Parathyroid adenoma (tissue), 2 donors: ENCODE results near the gene OR2M3.

Experiments
- H2AFZ ChIP-seq: fragments of 300-600 bp; sonication (generic); one replicate; pipeline ENCODE4 v1.7.0; 2017; ENCODE audit warnings: antibody characterized with exemption, mild to moderate bottlenecking
- H3K27ac ChIP-seq: fragments of 300-600 bp; sonication (generic); one replicate; pipeline ENCODE4 v1.7.0; 2017
- H3K27me3 ChIP-seq: fragments of 300-600 bp; sonication (generic); one replicate; pipeline ENCODE4 v1.7.0; 2017; ENCODE audit warnings: low read length; ENCODE audit not compliant: control insufficient read depth, insufficient read depth
- H3K36me3 ChIP-seq: fragments of 300-600 bp; sonication (generic); one replicate; pipeline ENCODE4 v1.7.0; 2017; ENCODE audit warnings: low read length; ENCODE audit not compliant: control insufficient read depth, insufficient read depth
- H3K4me1 ChIP-seq: fragments of 300-600 bp; sonication (generic); one replicate; pipeline ENCODE4 v1.7.0; 2017; ENCODE audit warnings: control low read depth
- H3K4me2 ChIP-seq: fragments of 300-600 bp; sonication (generic); one replicate; pipeline ENCODE4 v1.7.0; 2017; ENCODE audit warnings: low read length
- H3K4me3 ChIP-seq: fragments of 300-600 bp; sonication (generic); one replicate; pipeline ENCODE4 v1.7.0; 2017; ENCODE audit warnings: low read depth, low read length
- H3K79me2 ChIP-seq: fragments of 300-600 bp; sonication (generic); one replicate; pipeline ENCODE4 v1.7.0; 2017; ENCODE audit warnings: control low read depth
- H3K9ac ChIP-seq: fragments of 300-600 bp; sonication (generic); one replicate; pipeline ENCODE4 v1.7.0; 2017; ENCODE audit warnings: mild to moderate bottlenecking
- H3K9me3 ChIP-seq: fragments of 300-600 bp; sonication (generic); one replicate; pipeline ENCODE4 v1.7.0; 2017; ENCODE audit warnings: low read length; ENCODE audit not compliant: control insufficient read depth
- TF ChIP-seq, protein P1 (sequence below): fragments of 300-600 bp; sonication (generic); IDR thresholded peaks from one replicate; pipeline ENCODE4 v1.7.0; 2017; ENCODE audit warnings: antibody characterized with exemption, mild to moderate bottlenecking
- donor health status: primary hyperparathyroidism.

The OR2M3 gene, protein sequence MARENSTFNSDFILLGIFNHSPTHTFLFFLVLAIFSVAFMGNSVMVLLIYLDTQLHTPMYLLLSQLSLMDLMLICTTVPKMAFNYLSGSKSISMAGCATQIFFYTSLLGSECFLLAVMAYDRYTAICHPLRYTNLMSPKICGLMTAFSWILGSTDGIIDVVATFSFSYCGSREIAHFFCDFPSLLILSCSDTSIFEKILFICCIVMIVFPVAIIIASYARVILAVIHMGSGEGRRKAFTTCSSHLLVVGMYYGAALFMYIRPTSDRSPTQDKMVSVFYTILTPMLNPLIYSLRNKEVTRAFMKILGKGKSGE

DNA sequence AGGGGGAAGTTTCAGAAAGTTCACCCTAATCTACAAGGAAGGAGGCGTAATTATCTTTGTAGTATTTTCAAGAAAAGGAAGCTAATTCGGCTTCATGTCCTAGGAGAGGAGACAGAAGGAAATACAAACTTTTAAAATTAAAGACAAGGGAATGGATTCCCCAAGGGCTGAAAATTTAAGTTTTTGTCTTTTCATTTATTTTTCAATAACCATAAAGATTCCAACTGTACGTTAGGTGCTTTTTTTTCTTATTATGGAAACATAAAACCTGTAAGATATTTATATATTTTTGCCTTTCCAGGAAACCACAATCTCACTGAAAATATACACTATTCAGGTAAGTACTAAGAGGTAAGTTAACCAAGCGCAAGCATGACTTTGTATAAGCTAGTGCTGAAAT, at the start of gene OR2M3:
Gene OR2M3, plus strand, starts transcription at position 301 of the 400 bp plus-strand sequence. CDS start 5,803 bp downstream, outside the sequence.
- H3K4me1 ChIP-seq = no peaks in the 10 kb centered on the region
- TF ChIP-seq, protein P1, sequence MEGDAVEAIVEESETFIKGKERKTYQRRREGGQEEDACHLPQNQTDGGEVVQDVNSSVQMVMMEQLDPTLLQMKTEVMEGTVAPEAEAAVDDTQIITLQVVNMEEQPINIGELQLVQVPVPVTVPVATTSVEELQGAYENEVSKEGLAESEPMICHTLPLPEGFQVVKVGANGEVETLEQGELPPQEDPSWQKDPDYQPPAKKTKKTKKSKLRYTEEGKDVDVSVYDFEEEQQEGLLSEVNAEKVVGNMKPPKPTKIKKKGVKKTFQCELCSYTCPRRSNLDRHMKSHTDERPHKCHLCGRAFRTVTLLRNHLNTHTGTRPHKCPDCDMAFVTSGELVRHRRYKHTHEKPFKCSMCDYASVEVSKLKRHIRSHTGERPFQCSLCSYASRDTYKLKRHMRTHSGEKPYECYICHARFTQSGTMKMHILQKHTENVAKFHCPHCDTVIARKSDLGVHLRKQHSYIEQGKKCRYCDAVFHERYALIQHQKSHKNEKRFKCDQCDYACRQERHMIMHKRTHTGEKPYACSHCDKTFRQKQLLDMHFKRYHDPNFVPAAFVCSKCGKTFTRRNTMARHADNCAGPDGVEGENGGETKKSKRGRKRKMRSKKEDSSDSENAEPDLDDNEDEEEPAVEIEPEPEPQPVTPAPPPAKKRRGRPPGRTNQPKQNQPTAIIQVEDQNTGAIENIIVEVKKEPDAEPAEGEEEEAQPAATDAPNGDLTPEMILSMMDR = no peak
- no peak within 1 kb of the TSS for H3K27ac ChIP-seq
- no peak within 1 kb of the TSS for H3K4me2 ChIP-seq
- H3K79me2 ChIP-seq = no peaks in the 10 kb centered on the region
- H2AFZ ChIP-seq = no peak within 1 kb of the TSS
- no peak within 1 kb of the TSS for H3K9ac ChIP-seq
- H3K9me3 ChIP-seq = no peaks in the 10 kb centered on the region
- H3K27me3 ChIP-seq = no peaks in the 10 kb centered on the region
- H3K4me3 ChIP-seq = no peak within 1 kb of the TSS
- H3K36me3 ChIP-seq = no peaks in the 10 kb centered on the region

DNA sequence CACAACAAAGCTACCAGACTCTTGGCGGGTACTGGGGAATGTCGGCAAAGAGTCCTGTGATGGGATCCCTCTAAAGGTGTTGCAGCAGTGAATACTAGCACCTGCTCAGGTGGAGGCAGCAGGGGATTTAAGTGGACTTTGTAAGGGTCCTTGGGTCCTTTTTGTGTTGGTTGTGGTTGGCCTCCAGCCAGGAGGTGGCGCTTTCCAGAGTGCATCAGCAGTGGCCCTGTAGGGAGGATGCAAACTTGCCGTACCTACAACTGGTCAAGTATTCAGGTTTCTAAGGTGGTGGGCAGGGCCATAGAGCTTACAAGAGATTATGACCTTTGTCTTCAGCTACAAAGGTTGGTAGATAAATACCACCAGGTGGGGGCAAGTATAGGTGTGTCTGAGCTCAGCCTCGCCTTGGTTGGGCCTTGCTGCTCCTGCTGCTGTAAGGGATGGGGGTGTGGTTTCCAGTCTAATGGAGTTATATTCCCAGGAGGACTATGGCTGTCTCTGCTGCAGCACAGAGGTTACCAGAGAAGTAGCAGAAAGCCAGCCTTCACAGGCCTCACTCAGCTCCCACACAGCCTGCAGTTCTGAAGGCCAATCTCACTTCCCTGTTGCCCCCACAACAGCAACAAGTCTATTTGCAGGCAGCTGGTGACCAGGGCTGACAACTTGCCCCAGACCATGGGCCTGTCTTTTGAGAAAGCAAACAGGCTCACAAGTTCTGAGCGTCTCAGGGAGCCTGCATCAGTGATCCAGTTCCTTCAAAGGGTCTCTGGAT, 44.8 kb upstream of the OR2M3 start:
- no peak overlapping the region for H3K9ac ChIP-seq
- H3K27me3 ChIP-seq = no peaks in the 10 kb centered on the region
- no peak overlapping the region for H3K27ac ChIP-seq
- H2AFZ ChIP-seq = no peak overlapping the region
- H3K4me1 ChIP-seq = no peaks in the 10 kb centered on the region
- H3K4me2 ChIP-seq = no peak overlapping the region
- no peaks in the 10 kb centered on the region for H3K36me3 ChIP-seq
- TF ChIP-seq, protein P1 = no peak
- no peak overlapping the region for H3K4me3 ChIP-seq
- no peaks in the 10 kb centered on the region for H3K9me3 ChIP-seq
- no peaks in the 10 kb centered on the region for H3K79me2 ChIP-seq

DNA sequence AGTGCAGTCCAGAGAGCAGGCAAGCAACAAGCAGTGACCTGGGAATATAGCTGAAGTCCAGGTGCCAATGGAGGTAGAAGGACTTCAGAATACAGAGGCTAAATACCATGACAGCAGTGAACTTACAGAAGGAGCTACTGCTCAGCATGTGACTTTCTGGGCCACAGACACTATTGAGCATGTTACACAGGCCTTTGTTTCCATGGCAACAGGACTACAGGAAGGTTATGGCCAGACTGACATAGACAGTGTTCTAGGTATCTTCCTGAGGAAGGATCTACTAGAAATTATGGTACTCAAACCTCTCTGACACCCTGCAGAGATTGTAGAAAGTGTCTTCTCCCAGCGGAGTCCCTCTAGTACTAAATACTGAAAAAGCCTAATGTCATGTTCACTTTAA, 41.1 kb upstream of the OR2M3 start:
- H3K36me3 ChIP-seq = no peaks in the 10 kb centered on the region
- H3K79me2 ChIP-seq = no peaks in the 10 kb centered on the region
- no peak overlapping the region for H3K9ac ChIP-seq
- no peaks in the 10 kb centered on the region for H3K4me1 ChIP-seq
- H3K27ac ChIP-seq = no peak overlapping the region
- no peaks in the 10 kb centered on the region for H3K27me3 ChIP-seq
- H3K9me3 ChIP-seq = no peaks in the 10 kb centered on the region
- H3K4me3 ChIP-seq = no peak overlapping the region
- TF ChIP-seq, protein P1 = no peak
- no peak overlapping the region for H2AFZ ChIP-seq
- no peak overlapping the region for H3K4me2 ChIP-seq

DNA sequence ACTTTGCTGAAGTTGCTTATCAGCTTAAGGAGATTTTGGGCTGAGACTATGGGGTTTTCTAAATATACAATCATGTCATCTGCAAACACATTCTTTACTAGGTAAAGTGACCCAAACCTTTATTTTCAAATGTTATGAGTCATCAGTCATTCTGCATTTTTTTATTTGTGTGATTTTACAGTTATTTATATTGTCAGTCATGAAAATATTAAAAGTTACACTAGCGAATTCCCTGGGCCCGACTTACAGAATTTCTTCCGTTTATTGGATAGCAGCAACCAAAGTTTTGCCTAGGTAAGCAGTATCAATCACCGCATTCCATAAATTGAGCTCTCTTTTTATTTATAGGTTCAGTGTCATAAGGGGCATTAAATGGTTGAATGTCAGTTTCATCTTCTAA, 38.3 kb upstream of the OR2M3 start:
- Histone ChIP-seq H3K36me3 (no peaks in the 10 kb centered on the region), H2AFZ (no peak overlapping the region), H3K4me1 (no peaks in the 10 kb centered on the region), H3K4me2 (no peak overlapping the region), H3K79me2 (no peaks in the 10 kb centered on the region), H3K27ac (no peak overlapping the region), H3K9ac (no peak overlapping the region), H3K4me3 (no peak overlapping the region), H3K27me3 (no peaks in the 10 kb centered on the region), H3K9me3 (no peaks in the 10 kb centered on the region)
- TF ChIP-seq, protein P1 = no peak
